HG03108 (cell line): ENCODE measurements around the gene DBET.
"Not testable (repeated sequence)": the region's sequence is repeated elsewhere in the genome, so short reads cannot be mapped to it uniquely, and the experiment has no call there.

ENCODE experiments used
- ATAC-seq: cut with Tn5 transposase; IDR thresholded peaks from one replicate; pipeline ENCODE4 v1.9.1; 2021; ENCODE audit warnings: moderate library complexity; ENCODE audit not compliant: unreplicated experiment

The DBET gene

DNA sequence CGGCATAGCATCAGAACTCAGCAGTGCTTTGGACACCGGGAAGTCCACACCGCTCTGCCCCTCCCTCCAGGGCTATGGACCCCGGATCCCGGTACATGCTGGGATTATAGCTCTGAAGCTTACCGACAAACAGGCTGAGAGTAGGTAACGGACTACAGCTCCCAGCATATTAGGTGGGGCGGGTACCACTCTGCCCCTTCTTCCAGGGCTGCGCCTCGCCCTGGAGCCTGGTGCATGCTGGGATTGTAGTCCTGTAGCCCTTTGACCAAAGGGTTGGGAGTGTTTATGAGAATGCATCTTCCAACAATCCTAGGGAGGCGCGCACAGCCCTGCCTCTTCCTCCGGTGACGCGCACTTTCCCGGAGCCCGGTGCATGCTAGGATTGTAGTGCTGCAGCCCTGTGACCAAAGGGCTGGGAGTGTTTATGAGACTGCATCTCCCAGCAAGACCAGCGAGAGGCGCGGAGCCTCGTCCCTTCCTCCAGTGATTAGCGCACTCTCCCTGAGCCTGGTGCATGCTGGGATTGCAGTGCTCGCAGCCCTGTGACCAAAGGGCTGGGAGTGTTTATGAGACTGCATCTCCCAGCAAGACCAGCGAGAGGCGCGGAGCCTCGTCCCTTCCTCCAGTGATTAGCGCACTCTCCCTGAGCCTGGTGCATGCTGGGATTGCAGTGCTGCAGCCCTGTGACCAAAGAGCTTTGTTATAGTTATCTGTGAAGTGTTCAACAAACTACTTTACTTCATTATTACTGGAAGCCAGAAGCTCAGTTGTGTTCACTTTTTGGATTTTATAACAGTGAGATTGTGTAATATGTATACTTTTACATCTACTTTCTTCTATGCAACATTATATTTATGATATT, 14.7 kb upstream of the DBET start:
- not testable (repeated sequence) for ATAC-seq

GRCh38 chr4:190058997-190059396, 5.3 kb upstream of the DBET start:
- not testable (repeated sequence) for ATAC-seq

DNA sequence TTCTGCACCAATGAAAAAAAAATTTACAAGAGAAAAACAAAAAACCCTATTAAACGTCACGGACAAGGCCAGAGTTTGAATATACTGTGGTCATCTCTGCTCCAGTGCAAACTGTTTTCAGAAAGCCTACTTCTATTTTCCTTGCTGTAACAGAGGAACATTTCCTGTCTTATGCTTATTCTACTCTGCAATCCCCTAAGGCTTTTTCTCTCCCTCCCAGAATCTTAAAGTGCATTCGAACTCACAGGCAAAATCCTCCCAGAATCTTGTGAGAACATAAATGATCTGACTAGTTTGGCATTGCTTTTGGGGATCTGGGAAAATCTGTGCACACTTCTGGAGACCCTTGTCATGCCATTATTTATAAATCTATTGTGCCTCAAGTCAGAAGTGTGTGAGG, 503 bp downstream of the DBET start:
- ATAC-seq, result not testable (repeated sequence)

DNA sequence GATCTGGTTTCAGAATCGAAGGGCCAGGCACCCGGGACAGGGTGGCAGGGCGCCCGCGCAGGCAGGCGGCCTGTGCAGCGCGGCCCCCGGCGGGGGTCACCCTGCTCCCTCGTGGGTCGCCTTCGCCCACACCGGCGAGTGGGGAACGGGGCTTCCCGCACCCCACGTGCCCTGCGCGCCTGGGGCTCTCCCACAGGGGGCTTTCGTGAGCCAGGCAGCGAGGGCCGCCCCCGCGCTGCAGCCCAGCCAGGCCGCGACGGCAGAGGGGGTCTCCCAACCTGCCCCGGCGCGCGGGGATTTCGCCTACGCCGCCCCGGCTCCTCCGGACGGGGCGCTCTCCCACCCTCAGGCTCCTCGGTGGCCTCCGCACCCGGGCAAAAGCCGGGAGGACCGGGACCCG, 4.0 kb downstream of the DBET start:
- not testable (repeated sequence) for ATAC-seq

DNA sequence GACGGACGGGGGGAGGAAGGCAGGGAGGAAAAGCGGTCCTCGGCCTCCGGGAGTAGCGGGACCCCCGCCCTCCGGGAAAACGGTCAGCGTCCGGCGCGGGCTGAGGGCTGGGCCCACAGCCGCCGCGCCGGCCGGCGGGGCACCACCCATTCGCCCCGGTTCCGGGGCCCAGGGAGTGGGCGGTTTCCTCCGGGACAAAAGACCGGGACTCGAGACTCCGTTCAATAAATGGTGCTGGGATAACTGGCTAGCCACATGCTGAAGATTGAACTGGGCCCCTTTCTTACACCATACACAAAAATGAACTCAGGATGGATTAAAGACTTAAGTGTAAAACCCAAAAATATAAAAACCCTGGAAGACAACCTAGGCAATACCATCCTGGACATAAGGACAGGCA, 28.8 kb downstream of the DBET start:
- ATAC-seq, result not testable (repeated sequence)

- ATAC-seq, result not testable (repeated sequence)
These were observed 29.7 kb downstream of the DBET start for GRCh38 chr4:190094031-190094430.

DNA sequence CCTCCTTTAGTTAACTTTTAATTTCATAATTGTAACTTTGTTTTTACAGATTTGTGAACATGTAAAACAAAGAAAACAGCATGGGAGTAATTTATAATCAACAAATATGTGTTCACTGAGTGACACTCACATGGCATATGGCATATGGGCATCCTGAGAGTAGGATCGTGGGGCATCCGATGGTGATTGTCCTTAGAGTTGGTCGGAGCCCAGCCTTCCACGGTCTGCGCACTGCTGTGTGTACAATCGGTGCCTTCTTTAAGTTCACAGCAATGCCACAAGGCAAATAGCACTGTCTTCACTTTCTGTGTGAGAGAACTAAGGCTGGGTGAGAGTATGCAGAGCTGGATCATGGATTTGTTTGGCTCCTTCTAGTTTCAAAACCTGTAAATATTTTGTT, 31.0 kb downstream of the DBET start:
- not testable (repeated sequence) for ATAC-seq

DNA sequence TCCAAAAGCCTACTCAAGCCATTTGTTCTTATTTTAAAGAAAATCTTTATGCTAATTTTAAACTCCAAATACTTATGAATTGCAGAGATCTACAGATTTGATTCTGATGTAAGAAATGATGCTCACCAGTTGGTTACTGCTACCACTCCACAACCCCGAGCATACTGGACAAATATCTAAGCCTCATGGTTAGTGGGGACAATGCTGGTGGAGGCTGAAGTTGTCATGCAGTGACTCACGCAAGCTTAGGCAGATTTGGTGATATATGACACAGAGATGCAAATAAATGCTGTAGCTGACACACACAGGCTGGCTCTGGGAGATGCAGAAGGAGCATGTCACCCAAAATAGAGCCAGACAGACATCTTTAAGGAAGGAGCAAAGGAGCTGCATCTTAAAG, 35.3 kb downstream of the DBET start:
- not testable (repeated sequence) for ATAC-seq

DNA sequence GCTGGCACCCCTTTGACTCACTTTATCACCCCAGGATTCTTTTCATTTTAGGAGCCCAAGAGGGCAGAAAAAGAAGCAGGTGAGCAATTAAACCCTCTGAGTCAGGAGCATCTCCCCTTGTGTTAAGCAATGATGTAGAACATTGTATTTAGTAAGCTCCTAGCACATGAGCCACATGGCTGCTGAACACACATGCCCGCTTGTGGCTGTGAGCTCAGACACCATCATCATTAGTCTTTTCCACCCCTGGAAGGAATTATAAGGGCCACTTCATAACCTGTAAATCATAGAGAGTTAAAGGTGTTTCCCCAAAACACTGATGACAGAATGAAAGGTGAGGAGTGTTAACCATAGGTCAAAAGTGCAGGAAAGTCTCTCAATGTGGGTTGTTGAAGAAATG, 37.2 kb downstream of the DBET start:
- ATAC-seq, result not testable (repeated sequence)

DNA sequence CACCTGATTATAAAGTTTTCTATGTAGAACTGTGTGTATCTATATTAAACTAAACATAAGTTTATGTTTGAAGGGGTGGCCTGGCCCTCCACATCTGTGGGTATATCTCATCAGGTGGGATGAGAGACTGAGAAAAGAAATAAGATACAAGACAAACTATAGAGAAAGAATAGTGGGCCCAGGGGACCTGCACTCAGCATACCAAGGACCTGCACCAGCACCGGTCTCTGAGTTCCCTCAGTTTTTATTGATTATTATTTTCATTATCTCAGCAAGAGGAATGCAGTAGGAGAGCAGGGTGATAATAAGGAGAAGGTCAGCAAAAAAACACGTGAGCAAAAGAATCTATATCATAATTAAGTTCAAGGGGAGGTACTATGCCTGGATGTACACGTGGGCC, 41.9 kb downstream of the DBET start:
- ATAC-seq, result not testable (repeated sequence)

DNA sequence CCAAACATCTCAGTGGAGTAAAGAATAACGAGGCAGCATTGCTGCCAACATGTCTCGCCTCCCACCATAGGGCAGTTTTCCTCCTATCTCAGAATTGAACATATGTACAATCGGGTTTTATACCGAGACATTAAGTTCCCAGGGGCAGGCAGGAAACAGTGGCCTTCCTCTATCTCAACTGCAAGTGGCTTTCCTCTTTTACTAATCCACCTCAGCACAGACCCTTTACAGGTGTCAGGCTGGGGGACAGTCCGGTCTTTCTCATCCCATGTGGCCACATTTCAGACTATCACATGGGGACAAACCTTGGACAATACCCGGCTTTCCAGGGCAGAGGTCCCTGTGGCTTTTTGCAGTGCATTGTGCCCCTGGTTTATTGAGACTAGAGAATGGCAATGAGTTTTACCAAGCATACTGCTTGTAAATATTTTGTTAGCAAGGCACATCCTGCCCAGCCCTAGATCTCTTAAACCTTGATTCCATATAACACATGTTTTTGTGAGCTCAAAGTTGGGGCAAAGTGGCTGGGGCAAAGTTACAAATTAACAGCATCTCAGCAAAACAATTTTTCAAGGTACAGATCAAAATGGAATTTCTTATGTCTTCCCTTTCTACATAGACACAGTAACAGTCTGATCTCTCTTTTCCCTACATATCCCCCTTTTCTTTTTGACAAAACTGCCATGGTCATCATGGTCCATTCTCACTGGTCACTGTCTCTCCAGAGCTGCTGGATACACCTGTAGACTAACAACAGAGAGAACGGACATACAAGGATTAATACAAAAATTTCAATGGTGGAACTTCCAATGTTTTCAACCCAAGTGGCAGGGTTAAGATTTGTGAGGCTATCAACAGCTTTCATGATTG, 42.5 kb downstream of the DBET start:
- not testable (repeated sequence) for ATAC-seq

DNA sequence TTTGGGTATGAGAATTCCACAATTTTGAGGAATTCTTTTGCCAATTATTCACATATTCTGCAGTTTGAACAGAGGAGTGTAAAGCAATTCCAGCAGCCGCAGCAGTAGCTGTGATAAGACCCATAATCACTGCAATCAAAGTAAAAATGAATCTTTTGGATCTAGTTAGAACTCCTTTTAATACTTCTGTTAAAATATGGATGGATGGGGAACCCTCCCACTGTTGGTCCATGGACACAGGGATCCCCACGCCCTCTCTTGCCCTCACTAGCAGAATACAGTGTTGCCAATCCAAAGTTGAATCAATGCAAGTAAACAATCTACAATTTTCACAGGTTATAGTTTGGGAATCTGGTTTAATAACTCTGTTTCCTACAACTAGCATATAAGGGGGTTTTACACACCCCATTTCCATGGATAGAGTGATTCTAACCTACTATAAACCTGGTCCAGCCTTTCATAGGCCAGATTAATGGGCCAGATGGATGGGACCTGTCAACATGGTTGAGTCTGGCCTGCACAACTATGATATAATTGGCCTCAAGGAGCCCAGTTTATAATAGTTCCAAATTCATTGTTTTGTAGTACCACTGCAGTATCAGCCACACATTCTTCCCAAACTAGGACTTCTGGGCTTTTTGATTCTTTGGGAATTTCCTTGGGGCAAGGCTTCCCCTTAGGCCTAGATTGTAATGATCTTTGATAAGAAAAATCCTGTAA, 43.6 kb downstream of the DBET start:
- not testable (repeated sequence) for ATAC-seq

DNA sequence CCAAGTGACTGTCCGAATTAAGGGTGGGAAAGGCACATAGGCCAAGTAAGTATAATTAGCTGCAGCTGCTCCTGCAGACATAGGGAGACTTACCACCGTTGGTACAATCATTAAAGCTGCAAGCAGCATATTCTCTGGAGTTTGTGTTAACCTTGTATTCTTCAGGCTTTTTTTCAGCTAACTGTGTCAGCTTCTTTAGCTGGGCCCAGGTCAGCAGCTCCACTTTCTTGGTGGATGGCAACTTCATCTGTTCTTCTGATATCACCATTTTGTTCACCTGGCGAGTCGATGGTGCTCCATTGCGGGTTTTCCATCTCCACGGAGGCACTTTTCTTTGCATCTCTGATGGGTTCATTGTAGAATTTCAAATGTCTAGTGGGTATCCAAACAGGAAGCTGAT, 44.5 kb downstream of the DBET start:
- ATAC-seq, result not testable (repeated sequence)

DNA sequence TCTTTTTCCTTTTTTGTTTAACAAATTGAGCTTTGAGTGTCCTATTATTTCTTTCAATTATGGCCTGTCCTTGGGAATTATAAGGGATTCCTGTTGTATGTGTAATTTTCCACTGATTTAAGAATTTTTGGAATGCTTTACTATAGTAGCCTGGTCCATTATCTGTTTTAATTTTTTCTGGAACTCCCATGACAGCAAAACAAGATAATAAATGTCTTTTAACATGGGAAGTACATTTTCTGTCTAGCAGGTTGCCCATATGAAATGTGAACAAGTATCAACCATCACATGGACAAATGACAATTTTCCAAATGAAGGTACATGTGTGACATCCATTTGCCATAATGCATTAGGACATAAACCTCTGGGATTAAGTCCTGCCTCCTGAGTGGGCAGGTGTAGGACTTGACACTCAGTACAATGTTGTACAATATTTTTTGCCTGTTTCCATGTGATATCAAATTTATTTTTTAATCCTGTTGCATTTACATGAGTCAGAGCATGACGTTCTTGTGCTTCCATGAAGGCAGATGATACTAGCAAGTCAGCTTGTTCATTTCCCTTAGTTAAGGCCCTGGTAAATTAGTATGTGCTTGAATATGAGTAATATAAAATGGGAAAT, 45.2 kb downstream of the DBET start:
- not testable (repeated sequence) for ATAC-seq

DNA sequence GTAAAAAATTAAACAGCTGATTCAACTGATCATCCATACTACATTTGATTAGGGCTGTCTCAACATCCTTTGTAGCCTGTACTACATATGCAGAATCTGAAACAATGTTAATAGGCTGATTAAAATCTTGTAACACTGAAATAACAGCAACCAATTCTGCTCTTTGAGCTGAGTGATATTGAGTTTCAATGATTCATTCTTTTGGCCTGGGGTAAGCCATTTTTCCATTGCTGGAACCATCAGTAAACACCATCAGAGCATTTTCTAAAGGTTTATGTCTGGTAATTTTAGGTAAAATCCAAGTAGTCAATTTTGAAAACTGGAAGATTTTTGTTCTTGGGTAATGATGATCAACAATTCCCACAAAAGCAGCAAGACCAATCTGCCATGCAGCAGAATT, 45.7 kb downstream of the DBET start:
- not testable (repeated sequence) for ATAC-seq

GRCh38 chr4:190110570-190111295, 46.4 kb downstream of the DBET start:
- not testable (repeated sequence) for ATAC-seq

DNA sequence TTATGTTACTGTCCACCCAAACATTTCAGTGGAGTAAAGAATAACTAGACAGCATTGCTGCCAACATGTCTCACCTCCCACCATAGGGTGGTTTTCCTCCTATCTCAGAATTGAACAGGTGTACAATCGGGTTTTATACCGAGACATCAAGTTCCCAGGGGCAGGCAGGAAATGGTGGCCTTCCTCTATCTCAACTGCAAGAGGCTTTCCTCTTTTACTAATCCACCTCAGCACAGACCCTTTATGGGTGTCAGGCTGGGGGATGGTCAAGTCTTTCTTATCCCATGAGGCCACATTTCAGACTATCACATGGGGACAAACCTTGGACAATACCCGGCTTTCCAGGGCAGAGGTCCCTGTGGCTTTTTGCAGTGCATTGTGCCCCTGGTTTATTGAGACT, 48.6 kb downstream of the DBET start:
- ATAC-seq, result not testable (repeated sequence)

- not testable (repeated sequence) for ATAC-seq
These were observed 50.7 kb downstream of the DBET start for GRCh38 chr4:190114991-190115390.
